ENCODE data around the gene PCSK6.

DNA sequence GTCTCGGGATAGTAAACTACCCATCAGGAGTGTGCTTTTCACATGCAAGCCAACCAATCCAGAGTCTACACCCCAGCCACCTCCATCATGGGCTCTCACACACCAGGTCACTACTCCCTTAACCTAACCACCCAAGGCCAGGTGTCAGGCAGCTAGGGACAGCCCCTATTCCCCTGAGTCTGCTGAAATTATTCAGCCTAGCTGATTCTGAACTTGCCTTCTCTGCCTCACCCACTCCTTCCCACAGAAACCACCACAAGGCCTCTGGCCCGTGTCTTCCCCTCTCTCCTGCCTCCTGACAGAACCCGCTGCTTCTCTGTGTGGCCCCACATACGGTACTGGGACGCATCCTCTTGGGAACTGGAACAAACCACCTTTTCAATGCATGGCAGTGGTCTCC is 82.1 kb downstream of the PCSK6 start:
- TF ChIP-seq TCF12 (IDR thresholded peaks at IDR 0.05; ENCODE audit: low read depth): no peak
- TF ChIP-seq, protein P1, sequence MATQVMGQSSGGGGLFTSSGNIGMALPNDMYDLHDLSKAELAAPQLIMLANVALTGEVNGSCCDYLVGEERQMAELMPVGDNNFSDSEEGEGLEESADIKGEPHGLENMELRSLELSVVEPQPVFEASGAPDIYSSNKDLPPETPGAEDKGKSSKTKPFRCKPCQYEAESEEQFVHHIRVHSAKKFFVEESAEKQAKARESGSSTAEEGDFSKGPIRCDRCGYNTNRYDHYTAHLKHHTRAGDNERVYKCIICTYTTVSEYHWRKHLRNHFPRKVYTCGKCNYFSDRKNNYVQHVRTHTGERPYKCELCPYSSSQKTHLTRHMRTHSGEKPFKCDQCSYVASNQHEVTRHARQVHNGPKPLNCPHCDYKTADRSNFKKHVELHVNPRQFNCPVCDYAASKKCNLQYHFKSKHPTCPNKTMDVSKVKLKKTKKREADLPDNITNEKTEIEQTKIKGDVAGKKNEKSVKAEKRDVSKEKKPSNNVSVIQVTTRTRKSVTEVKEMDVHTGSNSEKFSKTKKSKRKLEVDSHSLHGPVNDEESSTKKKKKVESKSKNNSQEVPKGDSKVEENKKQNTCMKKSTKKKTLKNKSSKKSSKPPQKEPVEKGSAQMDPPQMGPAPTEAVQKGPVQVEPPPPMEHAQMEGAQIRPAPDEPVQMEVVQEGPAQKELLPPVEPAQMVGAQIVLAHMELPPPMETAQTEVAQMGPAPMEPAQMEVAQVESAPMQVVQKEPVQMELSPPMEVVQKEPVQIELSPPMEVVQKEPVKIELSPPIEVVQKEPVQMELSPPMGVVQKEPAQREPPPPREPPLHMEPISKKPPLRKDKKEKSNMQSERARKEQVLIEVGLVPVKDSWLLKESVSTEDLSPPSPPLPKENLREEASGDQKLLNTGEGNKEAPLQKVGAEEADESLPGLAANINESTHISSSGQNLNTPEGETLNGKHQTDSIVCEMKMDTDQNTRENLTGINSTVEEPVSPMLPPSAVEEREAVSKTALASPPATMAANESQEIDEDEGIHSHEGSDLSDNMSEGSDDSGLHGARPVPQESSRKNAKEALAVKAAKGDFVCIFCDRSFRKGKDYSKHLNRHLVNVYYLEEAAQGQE (IDR thresholded peaks at IDR 0.05; ENCODE audit: low read depth): no peak
- TF ChIP-seq CEBPB (IDR thresholded peaks at IDR 0.05): no peak
- no peak for TF ChIP-seq EGR1 (IDR thresholded peaks at IDR 0.05)

All from Ishikawa (cell line).